Frontal cortex (tissue), 4 donors: ENCODE results near the gene MYMK. TPM values are rescaled to one million over a fixed set of nuclear protein-coding genes. Genes with fewer than 3 reads are reported as not detected.

ENCODE experiments used
- DNase-seq, 2 donors: peaks; one replicate each; pipeline ENCODE4 v3.0.0; 2012; ENCODE audit warnings: low spot score in 2 of 2
- FAIRE-seq: peaks from 2 replicates; lab custom pipeline; 2012; peaks lifted over from hg19 to GRCh38; lab: Jason Lieb, UNC
- total RNA-seq: library from RNA; depleted of rRNA; stranded (reverse); fragments of >200 nt; gene quantifications from one replicate; pipeline ENCODE4 v1.2.3, GENCODE V29; 2014
- donor health status: control.
- donor health status: control.
- donor health status: control.

The MYMK gene
- total RNA-seq, 1 donor from 2014 or later: not detected

GRCh38 chr9:133537257-133537656, 12.5 kb upstream of the MYMK start:
- no peak for FAIRE-seq

GRCh38 chr9:133536536-133536935, 11.8 kb upstream of the MYMK start:
- no peak for FAIRE-seq
- peak in 1 of 2 donors; percentile 30 for DNase-seq

More at GRCh38 chr9:133537257-133537656, 12.5 kb upstream of the MYMK start:
- no peak for DNase-seq

DNA sequence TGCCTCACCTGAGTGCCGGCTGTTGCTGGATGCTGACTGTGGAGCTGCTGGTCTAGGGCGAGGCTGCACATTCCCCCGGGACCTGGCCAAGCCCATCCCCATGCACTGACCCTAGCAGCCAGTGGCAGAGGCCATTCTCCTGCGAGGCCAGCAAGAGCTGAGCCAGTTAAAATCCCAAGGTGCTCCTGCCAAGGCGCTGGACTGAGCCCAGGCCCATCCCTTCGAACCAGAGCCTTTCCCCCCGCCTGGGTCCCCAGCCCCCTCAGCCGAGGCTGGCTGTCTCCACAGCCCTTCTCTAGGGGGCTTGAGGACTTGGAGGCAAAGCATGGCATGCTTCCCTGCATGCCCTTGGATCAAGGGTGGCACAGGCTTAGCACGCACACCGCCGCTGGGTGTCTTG, 11.3 kb upstream of the MYMK start:
- FAIRE-seq: no peak
- no peak for DNase-seq

DNA sequence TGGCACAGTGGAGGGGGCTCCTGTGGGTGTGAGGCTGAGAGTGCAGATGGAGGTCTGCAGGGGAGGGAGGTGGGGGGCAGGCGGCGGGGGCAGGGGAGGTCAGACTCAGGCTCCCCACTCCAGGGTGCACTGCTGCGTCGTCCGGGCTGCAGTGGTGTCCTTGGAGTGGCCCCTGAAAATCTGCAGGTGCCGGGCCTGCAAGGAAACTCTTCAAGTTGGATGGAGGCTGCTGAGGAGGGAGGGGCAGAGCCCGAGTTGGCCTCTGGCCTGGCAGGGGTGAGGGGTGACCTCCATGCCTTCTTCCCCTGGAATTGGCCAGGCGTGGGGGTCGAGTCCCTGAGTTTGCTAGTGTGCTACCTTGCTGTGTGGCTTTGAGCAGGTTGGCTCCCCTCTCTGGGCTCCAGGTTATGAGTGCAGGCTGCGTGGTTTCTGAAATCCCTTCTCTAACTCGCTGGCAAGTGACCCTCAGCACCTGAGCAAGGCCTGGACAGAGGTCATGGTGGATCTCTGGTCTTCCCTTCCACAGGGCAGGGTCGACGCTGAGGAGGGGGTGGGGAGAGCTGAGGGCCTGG, 10.6 kb upstream of the MYMK start:
- FAIRE-seq: no peak
- no peak for DNase-seq

GRCh38 chr9:133534346-133535291, 9.9 kb upstream of the MYMK start, which contains the start of gene ADAMTSL2:
Gene ADAMTSL2, plus strand, starts transcription at chr9:133534704. Its CDS starts 2,009 bp downstream, at chr9:133536713.
- DNase-seq (peak; percentile 80 to 83), FAIRE-seq (no peak)

DNA sequence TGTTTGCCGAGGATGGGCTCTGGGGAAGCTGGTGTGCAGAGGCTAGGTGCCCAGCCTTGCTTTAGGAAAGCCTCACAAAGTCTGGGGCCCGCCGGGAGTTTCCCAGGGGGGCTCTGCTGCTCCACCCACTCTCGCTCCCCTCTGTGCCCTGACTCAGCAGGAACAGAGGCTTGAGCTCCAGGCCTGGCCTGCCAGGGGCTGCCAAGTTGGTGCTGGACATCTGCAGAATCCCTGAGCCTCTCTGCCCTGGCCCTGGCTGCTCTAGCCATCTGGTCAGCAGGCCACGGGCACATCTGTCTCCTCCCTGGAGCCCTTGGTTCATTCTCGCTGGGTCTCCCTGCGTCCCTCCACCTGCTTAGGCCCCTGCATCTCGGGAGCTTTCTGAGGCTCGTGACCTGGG, 9.1 kb upstream of the MYMK start:
- DNase-seq (peak in 1 of 2 donors; percentile 26), FAIRE-seq (no peak)

GRCh38 chr9:133532937-133533668, 8.3 kb upstream of the MYMK start:
- DNase-seq (peak in 1 of 2 donors; percentile 63), FAIRE-seq (no peak)

GRCh38 chr9:133531293-133531692, 6.5 kb upstream of the MYMK start:
- FAIRE-seq (no peak), DNase-seq (no peak)

DNA sequence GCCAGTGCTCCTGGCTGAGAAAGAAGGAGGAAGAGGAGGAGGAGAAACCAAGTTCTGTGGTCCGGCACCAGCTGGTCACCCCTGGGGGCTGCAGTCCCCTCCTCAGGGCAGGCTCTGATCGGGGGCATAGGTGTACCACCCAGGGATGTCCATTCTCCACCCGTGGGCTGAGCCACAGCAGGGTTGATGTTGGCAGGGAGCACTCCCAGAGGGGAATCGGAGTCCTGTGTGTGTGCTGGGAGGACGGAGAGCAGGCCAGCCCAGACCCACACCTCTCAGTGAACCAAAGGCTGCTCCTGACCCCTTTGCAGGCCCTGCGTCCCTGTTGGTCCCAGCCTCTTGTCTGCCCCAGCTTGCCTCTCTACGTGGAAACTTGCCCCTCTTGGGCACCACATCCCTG, 5.1 kb upstream of the MYMK start:
- FAIRE-seq (no peak), DNase-seq (no peak)

DNA sequence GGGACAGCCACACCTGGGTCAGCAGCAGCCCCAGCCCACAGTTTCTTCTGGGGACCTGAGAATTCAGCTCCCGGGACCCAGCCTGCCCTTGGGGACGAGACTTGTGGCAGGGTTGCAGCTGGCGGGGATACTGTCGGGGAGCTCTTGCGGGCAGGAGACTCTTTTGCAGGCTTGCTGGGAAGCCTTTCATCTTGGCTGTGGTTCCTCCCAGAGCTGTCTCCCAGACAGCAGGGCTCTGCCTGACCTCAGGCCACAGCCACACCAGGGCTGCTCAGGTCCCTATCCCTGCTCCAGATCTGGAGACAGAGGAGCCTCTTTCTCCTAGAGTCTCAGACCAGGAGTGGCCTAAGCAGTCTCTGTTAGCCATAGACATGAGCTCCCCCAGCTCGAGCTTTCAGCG, 4.7 kb upstream of the MYMK start:
- no peak for DNase-seq
- no peak for FAIRE-seq

DNA sequence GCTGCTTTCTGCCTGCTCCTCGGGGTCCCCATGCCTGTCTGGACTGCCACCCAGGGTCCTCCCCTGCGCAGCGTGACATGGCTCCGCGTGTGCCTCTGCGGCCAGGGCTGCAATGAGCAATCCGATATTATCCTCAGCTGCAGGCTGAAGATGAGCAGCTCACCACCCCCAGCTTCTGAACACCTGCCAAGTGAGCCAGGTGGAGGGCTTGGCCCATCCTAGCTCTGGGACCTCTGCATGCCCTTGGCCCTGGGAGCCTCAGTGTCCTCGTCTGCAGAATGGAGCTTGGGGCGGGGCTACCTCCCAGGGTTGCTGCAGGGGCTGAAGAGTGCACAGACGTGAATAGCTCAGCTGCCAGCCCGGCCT, 4.1 kb upstream of the MYMK start:
- no peak for DNase-seq
- FAIRE-seq: no peak

- DNase-seq: no peak
- FAIRE-seq: no peak
These were observed 3.5 kb upstream of the MYMK start for GRCh38 chr9:133528001-133528875.

GRCh38 chr9:133527444-133527920, 2.7 kb upstream of the MYMK start:
- no peak for FAIRE-seq
- no peak for DNase-seq

DNA sequence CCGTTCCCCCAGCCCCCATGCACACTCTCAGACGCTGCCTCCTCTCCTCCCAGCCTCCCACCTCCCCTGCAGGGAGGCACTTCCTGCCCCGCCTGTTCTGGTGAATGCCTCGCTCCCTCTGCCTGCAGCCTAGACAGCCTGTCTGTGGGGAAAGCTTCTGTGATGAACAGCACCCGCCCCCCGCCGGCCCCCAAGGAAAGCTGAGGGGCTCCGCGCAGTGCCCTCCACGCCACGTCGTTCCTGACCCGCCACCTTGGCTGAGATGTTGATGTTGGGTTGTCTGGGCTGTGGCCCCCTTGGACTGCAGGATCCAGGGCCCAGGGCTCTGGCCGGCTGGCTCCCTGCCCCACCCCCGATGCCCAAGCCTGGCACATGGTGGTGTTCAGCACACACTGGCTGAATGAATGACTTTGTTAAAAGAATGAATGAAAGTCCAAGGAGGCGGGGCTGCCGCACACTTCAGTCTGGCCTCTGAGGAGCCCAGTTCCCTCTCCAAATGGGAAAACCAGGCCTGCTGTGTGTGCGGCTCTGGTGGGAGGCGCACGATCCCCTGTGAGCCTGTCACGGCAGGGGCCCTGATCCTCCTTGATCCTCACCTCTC, 2.1 kb upstream of the MYMK start:
- FAIRE-seq (no peak), DNase-seq (peak in 1 of 2 donors; percentile 56)

GRCh38 chr9:133525677-133526076, 918 bp upstream of the MYMK start:
- FAIRE-seq (no peak), DNase-seq (no peak)

- no peak for DNase-seq
- FAIRE-seq: no peak
These were observed 613 bp downstream of the MYMK start for GRCh38 chr9:133524146-133524545.

- FAIRE-seq: no peak
These were observed 1.7 kb downstream of the MYMK start for GRCh38 chr9:133523106-133523505.

DNA sequence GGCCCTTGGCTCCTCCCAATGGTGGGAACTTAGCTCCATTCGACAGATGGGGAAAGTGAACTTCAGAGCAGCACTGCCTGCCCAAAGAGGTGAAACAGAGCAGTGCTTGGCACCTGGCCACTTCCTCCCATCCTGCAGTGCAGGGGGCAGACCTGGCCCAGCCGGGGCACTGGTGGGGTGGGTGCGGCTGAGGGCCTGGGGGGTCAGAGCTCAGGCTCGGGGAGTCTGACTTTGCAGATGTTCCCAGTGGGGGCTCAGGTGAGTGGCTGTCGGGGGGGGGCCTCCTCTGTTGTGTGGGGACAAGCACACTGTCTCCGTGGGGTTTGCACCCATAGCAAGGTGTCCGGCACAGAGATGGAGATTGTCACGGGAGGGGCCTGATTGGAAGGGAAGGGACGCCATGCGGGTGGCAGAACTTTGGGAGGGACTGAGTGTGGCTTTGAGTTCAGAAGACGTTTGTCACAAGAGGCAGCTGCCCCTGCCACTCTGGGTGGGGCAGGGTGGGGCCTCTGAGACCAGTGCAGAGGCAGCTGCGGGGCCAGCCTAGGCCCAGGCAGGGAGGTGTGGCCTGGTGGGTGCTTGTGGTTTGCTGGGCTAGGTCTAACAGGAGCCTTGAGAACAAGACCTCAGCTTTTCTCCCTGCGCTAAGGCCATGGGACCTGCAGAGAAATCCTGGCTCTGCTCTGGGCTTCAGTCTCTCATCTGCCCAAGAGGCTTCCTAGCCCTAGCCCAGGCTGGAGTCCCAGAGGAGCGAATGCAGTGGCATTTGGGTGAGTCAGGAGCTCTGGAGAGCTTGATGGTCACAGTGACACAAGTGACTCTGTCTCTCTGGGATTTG, 2.5 kb downstream of the MYMK start:
- DNase-seq (no peak), FAIRE-seq (no peak)

More at GRCh38 chr9:133523106-133523505, 1.7 kb downstream of the MYMK start:
- no peak for DNase-seq
